ENCODE results near the gene UNC45B.

DNA sequence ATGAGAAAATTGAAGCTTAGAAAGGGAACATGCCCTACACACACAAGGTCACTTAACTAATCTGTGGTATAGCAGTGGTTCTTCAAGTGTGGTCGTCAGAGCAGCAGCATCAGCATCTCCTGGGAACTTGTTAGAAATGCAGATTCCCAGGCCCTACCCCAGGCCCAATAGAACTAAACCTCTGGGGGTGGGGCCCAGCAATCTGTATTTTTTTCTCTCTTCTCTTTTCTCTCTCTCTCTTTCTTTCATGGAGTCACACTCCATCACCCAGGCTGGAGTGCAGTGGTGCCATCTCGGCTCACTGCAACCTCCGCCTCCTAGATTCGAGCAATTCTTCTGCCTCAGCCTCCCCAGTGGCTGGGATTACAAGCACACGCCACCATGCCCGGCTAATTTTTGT lies 9.4 kb upstream of the UNC45B start:
- TF ChIP-seq, protein P1, sequence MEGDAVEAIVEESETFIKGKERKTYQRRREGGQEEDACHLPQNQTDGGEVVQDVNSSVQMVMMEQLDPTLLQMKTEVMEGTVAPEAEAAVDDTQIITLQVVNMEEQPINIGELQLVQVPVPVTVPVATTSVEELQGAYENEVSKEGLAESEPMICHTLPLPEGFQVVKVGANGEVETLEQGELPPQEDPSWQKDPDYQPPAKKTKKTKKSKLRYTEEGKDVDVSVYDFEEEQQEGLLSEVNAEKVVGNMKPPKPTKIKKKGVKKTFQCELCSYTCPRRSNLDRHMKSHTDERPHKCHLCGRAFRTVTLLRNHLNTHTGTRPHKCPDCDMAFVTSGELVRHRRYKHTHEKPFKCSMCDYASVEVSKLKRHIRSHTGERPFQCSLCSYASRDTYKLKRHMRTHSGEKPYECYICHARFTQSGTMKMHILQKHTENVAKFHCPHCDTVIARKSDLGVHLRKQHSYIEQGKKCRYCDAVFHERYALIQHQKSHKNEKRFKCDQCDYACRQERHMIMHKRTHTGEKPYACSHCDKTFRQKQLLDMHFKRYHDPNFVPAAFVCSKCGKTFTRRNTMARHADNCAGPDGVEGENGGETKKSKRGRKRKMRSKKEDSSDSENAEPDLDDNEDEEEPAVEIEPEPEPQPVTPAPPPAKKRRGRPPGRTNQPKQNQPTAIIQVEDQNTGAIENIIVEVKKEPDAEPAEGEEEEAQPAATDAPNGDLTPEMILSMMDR (IDR thresholded peaks at IDR 0.05), result no peak
- no peak for TF ChIP-seq POLR2A (IDR thresholded peaks at IDR 0.05)
